LNCAP (cell line): Measurements from ENCODE around the gene TBCD.

Experiments used
- CTCF ChIP-seq: fragments of 450-650 bp; IDR thresholded peaks from 2 replicates; pipeline ENCODE4 v1.5.1; 2017; ENCODE audit warnings: mild to moderate bottlenecking

TBCD gene

GRCh38 chr17:82854226-82854625 lies 102.4 kb downstream of the TBCD start:
- TF ChIP-seq CTCF: no peak

- no peak for TF ChIP-seq CTCF
Observed at GRCh38 chr17:82856361-82856760, 104.5 kb downstream of the TBCD start.

GRCh38 chr17:82858376-82859126 lies 106.7 kb downstream of the TBCD start:
- TF ChIP-seq CTCF: no peak

GRCh38 chr17:82859431-82860403 lies 107.9 kb downstream of the TBCD start:
- TF ChIP-seq CTCF: no peak

- TF ChIP-seq CTCF: no peak
Observed at GRCh38 chr17:82860606-82861392, 108.9 kb downstream of the TBCD start.

- no peak for TF ChIP-seq CTCF
Observed at GRCh38 chr17:82861393-82861775, 109.5 kb downstream of the TBCD start.

- no peak for TF ChIP-seq CTCF
Observed at GRCh38 chr17:82862191-82862590, 110.3 kb downstream of the TBCD start.
